ENCODE data around the gene SOX10. TPM values are rescaled to one million over a fixed set of nuclear protein-coding genes. Genes with fewer than 3 reads are reported as not detected.

Gene SOX10
- total and polyA plus RNA-seq, 3 donors from 2014 or later = 5.0 to 6.1 (median 5.4) TPM

- no peak for DNase-seq
- Histone ChIP-seq H3K27me3 (no peaks in the 10 kb centered on the region), H3K9me3 (no peaks in the 10 kb centered on the region), H3K36me3 (ENCODE audit: low read depth, missing control alignments) (no peaks in the 10 kb centered on the region), H3K4me3 (no peak overlapping the region), H3K27ac (no peak overlapping the region), H3K4me1 (no peaks in the 10 kb centered on the region)
- intact Hi-C loops (cut with DNase I; ENCODE audit: low total_unique reads) = no loop called here
- 84 to 85% methylated on average over 8 of the region's 8 CpGs for WGBS, 2 donors
- TF ChIP-seq POLR2A (IDR thresholded peaks at IDR 0.05) = no peak
- TF ChIP-seq, protein P1, sequence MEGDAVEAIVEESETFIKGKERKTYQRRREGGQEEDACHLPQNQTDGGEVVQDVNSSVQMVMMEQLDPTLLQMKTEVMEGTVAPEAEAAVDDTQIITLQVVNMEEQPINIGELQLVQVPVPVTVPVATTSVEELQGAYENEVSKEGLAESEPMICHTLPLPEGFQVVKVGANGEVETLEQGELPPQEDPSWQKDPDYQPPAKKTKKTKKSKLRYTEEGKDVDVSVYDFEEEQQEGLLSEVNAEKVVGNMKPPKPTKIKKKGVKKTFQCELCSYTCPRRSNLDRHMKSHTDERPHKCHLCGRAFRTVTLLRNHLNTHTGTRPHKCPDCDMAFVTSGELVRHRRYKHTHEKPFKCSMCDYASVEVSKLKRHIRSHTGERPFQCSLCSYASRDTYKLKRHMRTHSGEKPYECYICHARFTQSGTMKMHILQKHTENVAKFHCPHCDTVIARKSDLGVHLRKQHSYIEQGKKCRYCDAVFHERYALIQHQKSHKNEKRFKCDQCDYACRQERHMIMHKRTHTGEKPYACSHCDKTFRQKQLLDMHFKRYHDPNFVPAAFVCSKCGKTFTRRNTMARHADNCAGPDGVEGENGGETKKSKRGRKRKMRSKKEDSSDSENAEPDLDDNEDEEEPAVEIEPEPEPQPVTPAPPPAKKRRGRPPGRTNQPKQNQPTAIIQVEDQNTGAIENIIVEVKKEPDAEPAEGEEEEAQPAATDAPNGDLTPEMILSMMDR (IDR thresholded peaks at IDR 0.05) = no peak
Observed at GRCh38 chr22:37996515-37997246, 12.3 kb upstream of the SOX10 start.

- DNase-seq = no peak
Observed at GRCh38 chr22:37996079-37996478, 11.7 kb upstream of the SOX10 start.

DNA sequence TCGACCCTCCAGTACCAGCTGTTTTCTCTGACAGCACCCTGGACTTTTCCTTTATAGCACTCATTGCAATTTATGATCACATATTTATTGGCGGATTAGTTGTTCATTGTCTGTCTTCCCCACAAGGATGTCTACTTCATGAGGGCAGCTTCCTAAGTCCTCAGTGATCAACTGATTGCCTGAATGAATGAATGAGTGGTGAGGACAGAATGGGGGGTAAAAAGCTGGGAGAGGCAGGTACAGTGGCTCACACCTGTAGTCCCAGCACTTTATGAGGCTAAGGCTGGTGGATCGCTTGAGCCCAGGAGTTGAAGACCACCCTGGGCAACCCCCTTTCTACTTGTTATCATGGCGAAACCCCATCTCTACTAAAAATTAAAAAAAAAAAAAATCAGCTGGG lies 11.1 kb upstream of the SOX10 start:
- no peaks in the 10 kb centered on the region for H3K27me3 ChIP-seq
- H3K27ac ChIP-seq = no peak overlapping the region
- intact Hi-C loops (cut with DNase I; ENCODE audit: low total_unique reads) = no loop called here
- no peaks in the 10 kb centered on the region for H3K36me3 ChIP-seq (ENCODE audit: low read depth, missing control alignments)
- no peaks in the 10 kb centered on the region for H3K4me1 ChIP-seq
- WGBS, 2 donors = 89 to 90% methylated on average over 4 of the region's 4 CpGs
- TF ChIP-seq, protein P1 (IDR thresholded peaks at IDR 0.05) = no peak
- no peak for TF ChIP-seq POLR2A (IDR thresholded peaks at IDR 0.05)
- H3K9me3 ChIP-seq = no peaks in the 10 kb centered on the region
- DNase-seq = no peak
- H3K4me3 ChIP-seq = no peak overlapping the region

More at GRCh38 chr22:37996079-37996478, 11.7 kb upstream of the SOX10 start:
- Histone ChIP-seq H3K36me3 (ENCODE audit: low read depth, missing control alignments) (no peaks in the 10 kb centered on the region), H3K27ac (no peak overlapping the region), H3K4me1 (no peaks in the 10 kb centered on the region), H3K27me3 (no peaks in the 10 kb centered on the region), H3K9me3 (no peaks in the 10 kb centered on the region), H3K4me3 (no peak overlapping the region)
- intact Hi-C loops (cut with DNase I; ENCODE audit: low total_unique reads) = no loop called here
- TF ChIP-seq, protein P1 (IDR thresholded peaks at IDR 0.05) = no peak
- TF ChIP-seq POLR2A (IDR thresholded peaks at IDR 0.05) = no peak
- WGBS, 2 donors = 48 to 68% methylated on average over 4 of the region's 4 CpGs

DNA sequence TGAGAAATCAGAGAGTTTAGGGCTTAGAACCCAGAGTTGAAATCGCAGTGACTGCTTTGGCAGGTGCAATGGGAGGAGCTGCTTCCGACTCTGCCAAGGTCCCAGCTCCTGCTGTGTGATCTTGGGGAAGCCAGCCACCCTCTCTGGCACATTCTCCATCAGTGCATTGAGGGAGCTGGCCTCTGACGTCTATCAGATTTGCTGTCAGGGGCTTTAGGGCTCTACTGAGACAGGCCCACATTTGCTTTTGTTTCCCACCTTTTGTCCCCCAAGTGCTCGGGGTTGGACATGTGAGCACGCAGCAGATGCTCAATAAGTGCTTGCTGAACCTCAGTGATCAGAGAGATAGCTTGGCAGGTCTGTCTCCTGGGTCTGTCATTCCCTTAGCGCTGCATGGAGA lies 10.6 kb upstream of the SOX10 start:
- intact Hi-C loops (cut with DNase I; ENCODE audit: low total_unique reads) = no loop called here
- H3K4me1 ChIP-seq = no peaks in the 10 kb centered on the region

More for the DNA sequence above, 10.6 kb upstream of the SOX10 start:
- Histone ChIP-seq H3K27ac (no peak overlapping the region), H3K27me3 (no peaks in the 10 kb centered on the region), H3K36me3 (ENCODE audit: low read depth, missing control alignments) (no peaks in the 10 kb centered on the region), H3K9me3 (no peaks in the 10 kb centered on the region), H3K4me3 (no peak overlapping the region)
- DNase-seq = no peak
- TF ChIP-seq POLR2A (IDR thresholded peaks at IDR 0.05) = no peak
- TF ChIP-seq, protein P1 (IDR thresholded peaks at IDR 0.05) = no peak
- WGBS, 2 donors = 79 to 83% methylated on average over 5 to 6 of the region's 6 CpGs
